K562 (cell line): ENCODE results near the gene FAM184B. TPM values are rescaled to one million over a fixed set of nuclear protein-coding genes. Genes with fewer than 3 reads are reported as not detected.
A peak's percentile ranks its signal among the peaks of the same experiment; 100 is the strongest.

Experiments
- ESRRA ChIP-seq: fragments of 450-650 bp; IDR thresholded peaks from 2 replicates; pipeline ENCODE4 v1.6.1; 2014; ENCODE audit warnings: low read depth, mild to moderate bottlenecking, moderate library complexity, borderline replicate concordance
- MEF2D ChIP-seq: conservative IDR thresholded peaks from 2 replicates; pipeline ENCODE4 v1.6.1; 2016; ENCODE audit warnings: low read depth, missing genetic modification characterization, missing compliant biosample characterization
- MEIS2 ChIP-seq: fragments of 450-650 bp; IDR thresholded peaks from 2 replicates; pipeline ENCODE4 v1.6.1; 2014; ENCODE audit warnings: mild to moderate bottlenecking; ENCODE audit not compliant: partially characterized antibody
- NELFE ChIP-seq: IDR thresholded peaks from 2 replicates; pipeline ENCODE4 v1.6.1; 2011; ENCODE audit warnings: mild to moderate bottlenecking; ENCODE audit not compliant: insufficient read depth, insufficient read length
- POLR2B ChIP-seq: fragments of 450-650 bp; IDR thresholded peaks from 2 replicates; pipeline ENCODE4 v1.6.1; 2018; ENCODE audit warnings: low read depth; ENCODE audit not compliant: partially characterized antibody
- RBM34 ChIP-seq: fragments of 200-400 bp; formaldehyde crosslinking; IDR thresholded peaks from 2 replicates; pipeline ENCODE4 v1.6.1; 2018; ENCODE audit warnings: low read length, borderline replicate concordance; ENCODE audit not compliant: insufficient read depth
- RFX5 ChIP-seq: IDR thresholded peaks from 2 replicates; pipeline ENCODE4 v1.6.1; 2011; ENCODE audit warnings: low read depth, mild to moderate bottlenecking, improper control_type of control experiment, low read length
- SREBF2 ChIP-seq: sonication (generic); formaldehyde crosslinking; IDR thresholded peaks from 2 replicates; pipeline ENCODE4 v1.4.0; 2020; ENCODE audit warnings: mild to moderate bottlenecking, missing genetic modification reagents
- STAT5B ChIP-seq: fragments of 250-450 bp; sonication (Bioruptor Pico); IDR thresholded peaks from 2 replicates; pipeline ENCODE4 v1.8.0; 2021; ENCODE audit warnings: mild to moderate bottlenecking, inconsistent platforms
- TAF15 ChIP-seq: fragments of 200-400 bp; formaldehyde crosslinking; IDR thresholded peaks from 2 replicates; pipeline ENCODE4 v1.6.1; 2017; ENCODE audit warnings: mild to moderate bottlenecking, low read depth, low read length, moderate library complexity
- TAF9B ChIP-seq: fragments of 450-650 bp; IDR thresholded peaks from 2 replicates; pipeline ENCODE4 v1.6.1; 2018; ENCODE audit warnings: mild to moderate bottlenecking; ENCODE audit not compliant: partially characterized antibody
- U2AF2 ChIP-seq: fragments of 200-400 bp; formaldehyde crosslinking; optimal IDR thresholded peaks from 2 replicates; pipeline ENCODE3; 2017; ENCODE audit warnings: low read depth, mild to moderate bottlenecking, low read length
- ZNF124 ChIP-seq: sonication (generic); formaldehyde crosslinking; IDR thresholded peaks from 2 replicates; pipeline ENCODE4 v1.8.1; 2022; ENCODE audit warnings: missing genetic modification reagents
- ZNF174 ChIP-seq: fragments of 250-450 bp; sonication (Bioruptor Pico); IDR thresholded peaks from 2 replicates; pipeline ENCODE4 v1.4.0; 2020; ENCODE audit warnings: mild to moderate bottlenecking
- polyA plus RNA-seq, 8 experiments: library from polyadenylated mRNA; depleted of rRNA in 4 of 8; stranded (reverse) in 5 of 8; unstranded in 3 of 8; fragments of >200 nt; fragmentation: Nextera tagmentation in 2 of 8; fragmentation: Illumina TruSeq in 1 of 8; extraction: Ambion mirVana in 2 of 8; extraction: Trizol in 1 of 8; gene quantifications; 2 replicates each; pipeline versions ENCODE4 v1.2.1 to v1.2.3, GENCODE V29; 2011 to 2014; ENCODE audit warnings: inconsistent platforms in 1 of 8, missing spikeins in 1 of 8
- total RNA-seq, 7 experiments: library from RNA; depleted of rRNA in 6 of 7; stranded (reverse); fragments of >200 nt in 6 of 7; fragmentation: Illumina TruSeq in 2 of 7; extraction: Trizol in 2 of 7; gene quantifications; 2 replicates each; pipeline versions ENCODE4 v1.2.1 to v1.2.3, GENCODE V29; 2011 to 2021; ENCODE audit warnings: low replicate concordance in 1 of 7
- TF ChIP-seq, protein P1 (sequence below): fragments of 250-450 bp; sonication (Bioruptor Pico); IDR thresholded peaks from 2 replicates; pipeline ENCODE4 v1.5.0; 2021
- TF ChIP-seq, protein P2 (sequence below): fragments of 250-450 bp; sonication (Bioruptor Pico); IDR thresholded peaks from 2 replicates; pipeline ENCODE4 v1.4.0; 2020; ENCODE audit warnings: mild to moderate bottlenecking, moderate library complexity
- TF ChIP-seq, protein P3 (sequence below): fragments of 450-650 bp; IDR thresholded peaks from 2 replicates; pipeline ENCODE4 v1.6.1; 2018; ENCODE audit warnings: mild to moderate bottlenecking, low read depth; ENCODE audit not compliant: partially characterized antibody
- TF ChIP-seq, protein P4 (sequence below), 3 experiments: IDR thresholded peaks in 2 of 3; conservative IDR thresholded peaks in 1 of 3; 2 replicates each; pipeline ENCODE4 v1.5.1; 2011 to 2012; ENCODE audit warnings: low read length in 3 of 3, mild to moderate bottlenecking in 3 of 3, control low read depth in 2 of 3, improper control_type of control experiment in 1 of 3, inconsistent platforms in 1 of 3, low read depth in 1 of 3, mixed read lengths in 1 of 3, moderate library complexity in 1 of 3; ENCODE audit not compliant: insufficient read depth in 2 of 3
- TF ChIP-seq, protein P5 (sequence below): fragments of 250-450 bp; sonication (Bioruptor Pico); IDR thresholded peaks from 2 replicates; pipeline ENCODE4 v1.9.0; 2021; ENCODE audit warnings: mild to moderate bottlenecking, inconsistent platforms

The FAM184B gene
- total and polyA plus RNA-seq, 9 of the 15 experiments (the other 6 are each of a cell fraction or from before 2014, with no cell fraction given): not detected

DNA sequence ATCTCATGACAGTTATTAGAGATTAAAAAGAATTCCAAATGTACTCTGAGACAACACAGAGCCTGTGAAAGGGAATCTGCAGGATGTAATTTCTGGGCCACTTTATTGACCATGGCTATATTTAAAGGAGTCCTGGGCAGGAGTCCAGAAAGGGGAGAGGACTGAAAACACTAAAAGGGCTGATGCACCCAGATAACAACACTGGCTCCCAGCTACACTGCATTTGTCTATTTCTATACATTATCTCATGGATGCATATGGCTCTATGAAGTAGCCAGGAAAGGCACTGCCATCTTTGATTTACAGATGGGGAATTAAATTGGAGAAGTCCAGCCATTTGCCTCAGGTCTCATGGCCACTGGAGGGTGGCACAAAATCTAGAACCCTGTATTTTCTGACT lies 111.0 kb downstream of the FAM184B start (continued):
- TF ChIP-seq MEIS2: peak; percentile 96
- no peak for TF ChIP-seq ESRRA
- no peak for TF ChIP-seq RBM34
- TF ChIP-seq, protein P1, sequence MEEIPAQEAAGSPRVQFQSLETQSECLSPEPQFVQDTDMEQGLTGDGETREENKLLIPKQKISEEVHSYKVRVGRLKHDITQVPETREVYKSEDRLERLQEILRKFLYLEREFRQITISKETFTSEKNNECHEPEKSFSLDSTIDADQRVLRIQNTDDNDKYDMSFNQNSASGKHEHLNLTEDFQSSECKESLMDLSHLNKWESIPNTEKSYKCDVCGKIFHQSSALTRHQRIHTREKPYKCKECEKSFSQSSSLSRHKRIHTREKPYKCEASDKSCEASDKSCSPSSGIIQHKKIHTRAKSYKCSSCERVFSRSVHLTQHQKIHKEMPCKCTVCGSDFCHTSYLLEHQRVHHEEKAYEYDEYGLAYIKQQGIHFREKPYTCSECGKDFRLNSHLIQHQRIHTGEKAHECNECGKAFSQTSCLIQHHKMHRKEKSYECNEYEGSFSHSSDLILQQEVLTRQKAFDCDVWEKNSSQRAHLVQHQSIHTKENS: no peak
- no peak for TF ChIP-seq NELFE
- TF ChIP-seq, protein P2, sequence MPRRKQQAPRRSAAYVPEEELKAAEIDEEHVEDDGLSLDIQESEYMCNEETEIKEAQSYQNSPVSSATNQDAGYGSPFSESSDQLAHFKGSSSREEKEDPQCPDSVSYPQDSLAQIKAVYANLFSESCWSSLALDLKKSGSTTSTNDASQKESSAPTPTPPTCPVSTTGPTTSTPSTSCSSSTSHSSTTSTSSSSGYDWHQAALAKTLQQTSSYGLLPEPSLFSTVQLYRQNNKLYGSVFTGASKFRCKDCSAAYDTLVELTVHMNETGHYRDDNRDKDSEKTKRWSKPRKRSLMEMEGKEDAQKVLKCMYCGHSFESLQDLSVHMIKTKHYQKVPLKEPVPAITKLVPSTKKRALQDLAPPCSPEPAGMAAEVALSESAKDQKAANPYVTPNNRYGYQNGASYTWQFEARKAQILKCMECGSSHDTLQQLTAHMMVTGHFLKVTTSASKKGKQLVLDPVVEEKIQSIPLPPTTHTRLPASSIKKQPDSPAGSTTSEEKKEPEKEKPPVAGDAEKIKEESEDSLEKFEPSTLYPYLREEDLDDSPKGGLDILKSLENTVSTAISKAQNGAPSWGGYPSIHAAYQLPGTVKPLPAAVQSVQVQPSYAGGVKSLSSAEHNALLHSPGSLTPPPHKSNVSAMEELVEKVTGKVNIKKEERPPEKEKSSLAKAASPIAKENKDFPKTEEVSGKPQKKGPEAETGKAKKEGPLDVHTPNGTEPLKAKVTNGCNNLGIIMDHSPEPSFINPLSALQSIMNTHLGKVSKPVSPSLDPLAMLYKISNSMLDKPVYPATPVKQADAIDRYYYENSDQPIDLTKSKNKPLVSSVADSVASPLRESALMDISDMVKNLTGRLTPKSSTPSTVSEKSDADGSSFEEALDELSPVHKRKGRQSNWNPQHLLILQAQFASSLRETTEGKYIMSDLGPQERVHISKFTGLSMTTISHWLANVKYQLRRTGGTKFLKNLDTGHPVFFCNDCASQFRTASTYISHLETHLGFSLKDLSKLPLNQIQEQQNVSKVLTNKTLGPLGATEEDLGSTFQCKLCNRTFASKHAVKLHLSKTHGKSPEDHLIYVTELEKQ (CRISPR knock-in tag): no peak
- TF ChIP-seq STAT5B (CRISPR knock-in tag): no peak
- no peak for TF ChIP-seq POLR2B
- no peak for TF ChIP-seq ZNF174 (CRISPR knock-in tag)
- no peak for TF ChIP-seq U2AF2
- TF ChIP-seq RFX5: no peak
- TF ChIP-seq TAF9B: no peak
- no peak for TF ChIP-seq SREBF2
- TF ChIP-seq, protein P3, sequence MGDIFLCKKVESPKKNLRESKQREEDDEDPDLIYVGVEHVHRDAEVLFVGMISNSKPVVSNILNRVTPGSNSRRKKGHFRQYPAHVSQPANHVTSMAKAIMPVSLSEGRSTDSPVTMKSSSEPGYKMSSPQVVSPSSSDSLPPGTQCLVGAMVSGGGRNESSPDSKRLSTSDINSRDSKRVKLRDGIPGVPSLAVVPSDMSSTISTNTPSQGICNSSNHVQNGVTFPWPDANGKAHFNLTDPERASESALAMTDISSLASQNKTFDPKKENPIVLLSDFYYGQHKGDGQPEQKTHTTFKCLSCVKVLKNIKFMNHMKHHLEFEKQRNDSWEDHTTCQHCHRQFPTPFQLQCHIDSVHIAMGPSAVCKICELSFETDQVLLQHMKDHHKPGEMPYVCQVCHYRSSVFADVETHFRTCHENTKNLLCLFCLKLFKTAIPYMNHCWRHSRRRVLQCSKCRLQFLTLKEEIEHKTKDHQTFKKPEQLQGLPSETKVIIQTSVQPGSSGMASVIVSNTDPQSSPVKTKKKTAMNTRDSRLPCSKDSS: no peak
- TF ChIP-seq, protein P4, sequence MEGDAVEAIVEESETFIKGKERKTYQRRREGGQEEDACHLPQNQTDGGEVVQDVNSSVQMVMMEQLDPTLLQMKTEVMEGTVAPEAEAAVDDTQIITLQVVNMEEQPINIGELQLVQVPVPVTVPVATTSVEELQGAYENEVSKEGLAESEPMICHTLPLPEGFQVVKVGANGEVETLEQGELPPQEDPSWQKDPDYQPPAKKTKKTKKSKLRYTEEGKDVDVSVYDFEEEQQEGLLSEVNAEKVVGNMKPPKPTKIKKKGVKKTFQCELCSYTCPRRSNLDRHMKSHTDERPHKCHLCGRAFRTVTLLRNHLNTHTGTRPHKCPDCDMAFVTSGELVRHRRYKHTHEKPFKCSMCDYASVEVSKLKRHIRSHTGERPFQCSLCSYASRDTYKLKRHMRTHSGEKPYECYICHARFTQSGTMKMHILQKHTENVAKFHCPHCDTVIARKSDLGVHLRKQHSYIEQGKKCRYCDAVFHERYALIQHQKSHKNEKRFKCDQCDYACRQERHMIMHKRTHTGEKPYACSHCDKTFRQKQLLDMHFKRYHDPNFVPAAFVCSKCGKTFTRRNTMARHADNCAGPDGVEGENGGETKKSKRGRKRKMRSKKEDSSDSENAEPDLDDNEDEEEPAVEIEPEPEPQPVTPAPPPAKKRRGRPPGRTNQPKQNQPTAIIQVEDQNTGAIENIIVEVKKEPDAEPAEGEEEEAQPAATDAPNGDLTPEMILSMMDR (IDR thresholded peaks at IDR 0.05 in 2 of 3, conservative IDR thresholded peaks at IDR 0.05 in 1 of 3; ENCODE audit: insufficient read depth in 2 of 3, low read depth in 1 of 3, low read length in 3 of 3): no peak
- no peak for TF ChIP-seq TAF15
- no peak for TF ChIP-seq ZNF124
- TF ChIP-seq, protein P5, sequence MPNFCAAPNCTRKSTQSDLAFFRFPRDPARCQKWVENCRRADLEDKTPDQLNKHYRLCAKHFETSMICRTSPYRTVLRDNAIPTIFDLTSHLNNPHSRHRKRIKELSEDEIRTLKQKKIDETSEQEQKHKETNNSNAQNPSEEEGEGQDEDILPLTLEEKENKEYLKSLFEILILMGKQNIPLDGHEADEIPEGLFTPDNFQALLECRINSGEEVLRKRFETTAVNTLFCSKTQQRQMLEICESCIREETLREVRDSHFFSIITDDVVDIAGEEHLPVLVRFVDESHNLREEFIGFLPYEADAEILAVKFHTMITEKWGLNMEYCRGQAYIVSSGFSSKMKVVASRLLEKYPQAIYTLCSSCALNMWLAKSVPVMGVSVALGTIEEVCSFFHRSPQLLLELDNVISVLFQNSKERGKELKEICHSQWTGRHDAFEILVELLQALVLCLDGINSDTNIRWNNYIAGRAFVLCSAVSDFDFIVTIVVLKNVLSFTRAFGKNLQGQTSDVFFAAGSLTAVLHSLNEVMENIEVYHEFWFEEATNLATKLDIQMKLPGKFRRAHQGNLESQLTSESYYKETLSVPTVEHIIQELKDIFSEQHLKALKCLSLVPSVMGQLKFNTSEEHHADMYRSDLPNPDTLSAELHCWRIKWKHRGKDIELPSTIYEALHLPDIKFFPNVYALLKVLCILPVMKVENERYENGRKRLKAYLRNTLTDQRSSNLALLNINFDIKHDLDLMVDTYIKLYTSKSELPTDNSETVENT (CRISPR knock-in tag): no peak
- TF ChIP-seq MEF2D (tag): peak; percentile 92
